HAP-1 (cell line): ENCODE results near the gene SMPD1.

Experiments used
- DNase-seq, 2 experiments: peaks; one replicate each; pipeline ENCODE4 v3.0.0-alpha.2; 2016 to 2020; ENCODE audit warnings: low spot score in 2 of 2
- H3K27me3 ChIP-seq: fragments of 250-450 bp; sonication (Bioruptor Pico); 2 replicates; pipeline ENCODE4 v1.5.1; 2020; ENCODE audit warnings: low read depth, mild to moderate bottlenecking, moderate library complexity
- H3K36me3 ChIP-seq: fragments of 250-450 bp; sonication (Bioruptor Pico); replicated peaks from 2 replicates; pipeline ENCODE4 v1.5.1; 2020; ENCODE audit warnings: mild to moderate bottlenecking
- H3K4me1 ChIP-seq: fragments of 250-450 bp; sonication (Bioruptor Pico); 2 replicates; pipeline ENCODE4 v1.5.1; 2020; ENCODE audit warnings: mild to moderate bottlenecking
- H3K4me3 ChIP-seq: fragments of 250-450 bp; sonication (Bioruptor Pico); 2 replicates; pipeline ENCODE4 v1.5.1; 2020; ENCODE audit warnings: mild to moderate bottlenecking, moderate library complexity
- H3K9me3 ChIP-seq: fragments of 250-450 bp; sonication (Bioruptor Pico); 2 replicates; pipeline ENCODE4 v1.5.1; 2020; ENCODE audit warnings: mild to moderate bottlenecking, moderate library complexity
- in situ Hi-C: fragments of 300-500 bp; cut with MboI; formaldehyde crosslinking; loops from 3 replicates; pipeline ENCODE4 v1.14.3; 2020; ENCODE audit warnings: low sequenced_read_pairs, inconsistent platforms, mixed read lengths

SMPD1 gene

DNA sequence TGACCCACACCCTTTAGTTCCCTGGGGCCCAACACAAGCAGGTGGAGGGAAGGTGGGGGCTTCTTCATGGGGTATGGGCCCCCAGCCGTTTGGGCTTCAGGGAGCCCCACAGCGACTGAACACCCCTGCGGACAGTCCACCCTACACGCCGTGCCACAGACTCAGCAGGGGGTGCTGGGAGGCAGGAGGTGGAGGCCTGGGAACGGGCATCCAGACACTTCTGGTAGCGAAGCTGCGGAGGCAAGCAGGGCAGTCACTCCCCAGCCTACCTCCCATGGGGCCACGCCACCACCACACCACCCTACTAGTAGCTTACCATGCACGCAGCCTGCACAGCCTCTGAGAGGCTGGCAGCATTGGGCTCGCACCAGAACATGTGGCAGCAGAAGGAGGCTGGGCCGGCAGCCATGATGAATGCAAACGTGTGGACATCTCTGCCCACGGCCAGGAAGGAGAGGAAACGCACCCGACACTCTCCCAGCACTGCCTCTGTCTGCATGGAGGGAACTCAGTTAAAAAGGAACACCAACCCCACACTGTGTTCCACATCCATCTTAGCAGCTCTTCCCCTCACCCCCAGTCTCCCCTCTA, 5.3 kb downstream of the SMPD1 start:
- no peak for DNase-seq
- Histone ChIP-seq H3K27me3 (no peaks in the 10 kb centered on the region), H3K4me1 (no peaks in the 10 kb centered on the region; the same call in 1 of the 2 replicates), H3K9me3 (no peaks in the 10 kb centered on the region), H3K36me3 (no peaks in the 10 kb centered on the region; the same call in none of the 2 replicates), H3K4me3 (no peak overlapping the region)
- in situ Hi-C loops, result no loop called here

DNA sequence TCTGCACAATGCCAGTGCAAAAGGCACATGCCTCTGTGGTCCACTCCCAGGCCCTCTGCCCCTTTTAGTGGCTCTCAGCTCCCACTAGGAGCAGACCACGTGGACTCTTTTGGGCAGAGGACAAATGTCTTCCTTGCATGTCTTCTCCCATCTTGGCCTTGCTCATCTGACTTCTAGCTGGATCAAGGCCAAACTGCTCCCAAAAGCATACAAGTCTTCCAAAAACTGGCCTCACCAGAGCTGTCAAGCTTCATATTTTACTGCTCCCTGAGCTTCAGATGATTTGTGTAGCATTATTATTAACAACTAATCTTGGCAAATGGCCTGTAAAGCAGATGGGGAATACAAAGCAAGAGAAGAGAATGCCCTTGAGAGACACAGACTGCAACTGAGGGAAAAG, 6.9 kb downstream of the SMPD1 start:
- Histone ChIP-seq H3K36me3 (peaks cover 3% of the 10 kb centered on the region), H3K9me3 (no peaks in the 10 kb centered on the region), H3K4me1 (no peaks in the 10 kb centered on the region), H3K4me3 (no peak overlapping the region), H3K27me3 (no peaks in the 10 kb centered on the region)
- in situ Hi-C loops, result no loop called here
- no peak for DNase-seq

DNA sequence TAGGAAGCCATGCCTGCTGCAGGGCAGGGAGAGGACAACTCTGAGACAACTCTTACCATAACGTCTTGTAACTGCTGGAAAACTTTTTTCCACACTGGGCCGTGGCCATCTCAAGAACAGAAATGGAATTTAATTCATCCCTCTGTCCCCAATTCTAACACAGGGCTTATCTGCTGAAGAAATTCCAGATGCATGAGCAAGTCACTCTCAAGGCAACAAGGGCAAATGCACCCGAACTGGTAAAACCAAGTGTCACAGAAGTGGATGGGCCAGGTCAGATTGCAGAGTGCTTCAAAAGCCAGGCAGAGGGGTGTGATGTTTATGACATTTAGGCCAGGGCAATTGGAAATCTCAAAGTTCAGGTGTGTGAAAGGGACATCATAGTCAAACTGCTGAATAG, 7.4 kb downstream of the SMPD1 start:
- in situ Hi-C loops, result no loop called here
- H3K27me3 ChIP-seq, result no peaks in the 10 kb centered on the region
- no peak overlapping the region for H3K4me3 ChIP-seq
- H3K4me1 ChIP-seq, result no peaks in the 10 kb centered on the region
- DNase-seq, result no peak
- H3K9me3 ChIP-seq, result no peaks in the 10 kb centered on the region
- peaks cover 3% of the 10 kb centered on the region for H3K36me3 ChIP-seq

DNA sequence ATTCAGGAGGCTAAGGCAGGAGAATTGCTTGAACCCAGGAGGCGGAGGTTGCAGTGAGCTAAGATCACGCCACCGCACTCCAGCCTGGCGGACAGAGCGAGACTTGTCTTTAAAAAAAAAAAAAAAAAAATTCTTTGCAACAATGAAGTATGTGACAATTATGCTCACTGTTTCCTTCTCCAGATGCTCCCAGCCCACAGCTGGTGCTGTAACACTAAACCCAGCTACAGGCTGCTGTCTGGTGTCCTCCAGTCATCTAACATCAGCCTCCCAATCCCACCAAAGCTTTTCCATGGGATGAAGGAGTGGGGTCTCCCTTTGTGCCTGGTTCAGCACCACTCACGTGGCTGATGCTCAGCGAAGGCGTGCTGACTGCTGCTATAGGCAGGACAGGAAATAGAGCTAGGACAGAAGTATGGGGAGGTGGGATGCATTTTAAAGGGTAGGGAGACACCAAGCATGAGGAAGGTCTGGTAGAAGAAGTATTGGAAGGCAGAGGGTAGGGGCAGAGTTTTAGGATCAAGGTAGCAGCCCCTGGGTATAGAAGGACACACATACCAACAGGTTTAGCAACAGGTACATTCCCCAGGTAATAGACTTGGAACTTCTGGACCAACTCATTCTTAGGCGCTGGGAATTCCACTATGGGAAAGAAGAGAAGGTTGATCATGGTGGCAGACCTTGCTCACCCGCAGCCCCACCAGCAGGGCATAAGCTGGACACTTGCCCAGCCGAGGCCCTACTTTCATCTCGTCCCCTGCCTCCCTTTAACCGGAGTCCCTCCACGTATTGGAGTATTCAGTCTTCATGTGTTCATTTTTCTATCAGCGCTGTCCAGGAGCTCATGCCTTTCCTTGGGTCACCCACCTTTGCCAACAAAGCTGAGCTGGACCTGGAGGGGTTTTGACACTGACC, 10.4 kb downstream of the SMPD1 start:
- Histone ChIP-seq H3K4me3 (no peak overlapping the region), H3K9me3 (no peaks in the 10 kb centered on the region), H3K4me1 (no peaks in the 10 kb centered on the region), H3K36me3 (peaks cover 3% of the 10 kb centered on the region), H3K27me3 (no peaks in the 10 kb centered on the region)
- no peak for DNase-seq
- in situ Hi-C loops, result no loop called here

DNA sequence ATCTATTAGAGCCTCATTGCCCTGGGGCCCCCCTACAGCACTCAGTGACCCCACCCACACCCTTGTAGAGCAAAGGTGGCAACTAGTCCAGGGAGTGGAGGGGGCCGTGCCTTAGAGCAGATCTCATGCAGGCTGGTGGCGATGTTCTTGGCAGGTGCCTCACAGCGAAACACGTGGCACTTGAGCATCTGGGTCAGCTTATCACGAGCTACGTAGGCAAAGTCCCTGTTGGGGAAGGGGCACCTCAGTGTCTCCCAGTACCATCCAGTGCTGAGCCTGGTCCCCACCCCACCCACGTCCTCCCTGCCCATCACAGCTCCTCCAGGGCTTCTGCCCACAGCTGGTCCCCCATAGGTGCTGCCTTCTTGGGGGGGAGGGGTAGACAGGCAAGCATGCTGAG, 11.2 kb downstream of the SMPD1 start:
- Histone ChIP-seq H3K27me3 (no peaks in the 10 kb centered on the region), H3K4me1 (no peaks in the 10 kb centered on the region), H3K9me3 (no peaks in the 10 kb centered on the region), H3K36me3 (peaks cover 3% of the 10 kb centered on the region), H3K4me3 (no peak overlapping the region)
- no peak for DNase-seq
- in situ Hi-C loops, result no loop called here

DNA sequence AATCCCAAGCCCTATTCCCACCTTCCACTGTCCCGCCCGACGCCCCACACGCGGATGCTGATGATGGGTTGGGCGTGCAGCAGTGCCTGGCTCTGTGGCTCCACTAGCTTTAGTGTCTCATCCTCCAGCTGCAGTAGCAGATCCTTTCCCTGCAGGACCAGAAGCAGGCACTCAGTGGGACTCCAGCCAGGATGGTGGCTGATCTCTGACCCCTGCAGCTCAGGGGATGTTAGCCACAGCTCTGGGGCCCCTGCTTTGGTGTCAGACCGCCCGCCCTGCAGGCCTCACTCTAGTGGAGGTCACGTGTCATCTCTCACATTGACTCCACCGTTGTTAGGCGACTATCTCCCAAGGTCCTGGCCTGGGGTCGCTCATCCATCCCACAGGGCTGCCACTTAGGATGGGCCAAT, 11.8 kb downstream of the SMPD1 start:
- H3K36me3 ChIP-seq, result peaks cover 3% of the 10 kb centered on the region
- in situ Hi-C loops, result no loop called here
- H3K4me1 ChIP-seq, result no peaks in the 10 kb centered on the region

DNA sequence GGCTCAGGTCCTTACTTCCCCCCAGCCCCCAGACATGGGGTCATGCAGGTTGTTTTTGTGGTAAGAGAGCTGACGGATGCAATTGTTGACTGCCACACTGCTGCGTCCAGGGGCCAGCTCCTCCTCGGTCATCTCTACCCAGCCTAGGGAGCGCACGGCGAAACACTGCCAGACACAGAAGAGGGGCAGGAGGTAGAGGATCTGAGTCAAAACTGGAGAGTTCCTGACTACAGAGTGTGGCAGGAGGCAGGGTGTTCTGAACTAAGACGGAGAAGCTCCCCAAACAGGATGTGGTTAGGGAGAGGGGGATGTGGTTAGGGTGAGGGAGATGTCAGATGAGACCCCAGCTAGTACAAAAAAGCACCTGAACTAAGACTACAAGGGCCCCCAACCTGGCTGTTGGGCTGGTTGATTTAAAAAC, 12.3 kb downstream of the SMPD1 start:
- Histone ChIP-seq H3K4me1 (no peaks in the 10 kb centered on the region), H3K9me3 (no peaks in the 10 kb centered on the region), H3K27me3 (no peaks in the 10 kb centered on the region), H3K36me3 (peaks cover 3% of the 10 kb centered on the region), H3K4me3 (no peak overlapping the region)
- DNase-seq, result no peak
- in situ Hi-C loops, result no loop called here

More for the DNA sequence above, 11.8 kb downstream of the SMPD1 start:
- no peaks in the 10 kb centered on the region for H3K9me3 ChIP-seq
- DNase-seq, result no peak
- H3K27me3 ChIP-seq, result no peaks in the 10 kb centered on the region
- H3K4me3 ChIP-seq, result no peak overlapping the region

GRCh38 chr11:6403539-6403938, 13.3 kb downstream of the SMPD1 start:
- Histone ChIP-seq H3K36me3 (peaks cover 3% of the 10 kb centered on the region; the same call in 1 of the 2 replicates), H3K9me3 (no peaks in the 10 kb centered on the region), H3K27me3 (no peaks in the 10 kb centered on the region), H3K4me1 (no peaks in the 10 kb centered on the region), H3K4me3 (no peak overlapping the region)
- no peak for DNase-seq
- in situ Hi-C loops, result no loop called here

GRCh38 chr11:6404342-6405051, 14.2 kb downstream of the SMPD1 start:
- no peak for DNase-seq
- no peaks in the 10 kb centered on the region for H3K4me1 ChIP-seq
- no peaks in the 10 kb centered on the region for H3K9me3 ChIP-seq
- peaks cover 6% of the 10 kb centered on the region for H3K36me3 ChIP-seq
- in situ Hi-C loops, result no loop called here
- no peaks in the 10 kb centered on the region for H3K27me3 ChIP-seq
- H3K4me3 ChIP-seq, result no peak overlapping the region

- no peak overlapping the region for H3K4me3 ChIP-seq
- H3K4me1 ChIP-seq, result no peaks in the 10 kb centered on the region
- peaks cover 8% of the 10 kb centered on the region for H3K36me3 ChIP-seq
- H3K27me3 ChIP-seq, result no peaks in the 10 kb centered on the region
- DNase-seq, result no peak
- no peaks in the 10 kb centered on the region for H3K9me3 ChIP-seq
- in situ Hi-C loops, result no loop called here
Measured at GRCh38 chr11:6405052-6405667, 14.9 kb downstream of the SMPD1 start.

DNA sequence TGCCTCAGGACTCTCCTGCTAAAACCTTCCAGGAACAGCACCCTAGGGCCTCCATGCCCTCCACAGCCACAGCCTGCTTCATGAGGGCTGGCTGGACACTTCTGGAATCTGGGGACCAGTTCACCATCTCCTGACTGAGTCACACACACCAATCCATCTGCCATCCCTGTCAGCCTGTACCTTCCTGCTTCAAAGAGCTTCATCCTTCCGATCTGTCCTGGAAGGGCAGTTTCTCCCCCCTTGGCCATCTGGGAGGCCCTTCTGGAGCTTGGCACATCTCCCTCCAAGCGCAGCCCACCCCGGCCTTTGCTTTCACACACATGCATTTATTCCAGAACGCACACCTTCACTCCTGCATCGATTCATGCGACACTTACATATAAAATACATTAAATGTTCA, 15.6 kb downstream of the SMPD1 start:
- H3K27me3 ChIP-seq, result no peaks in the 10 kb centered on the region
- in situ Hi-C loops, result no loop called here
- H3K9me3 ChIP-seq, result no peaks in the 10 kb centered on the region
- peaks cover 14% of the 10 kb centered on the region for H3K36me3 ChIP-seq
- DNase-seq, result no peak
- H3K4me3 ChIP-seq, result no peak overlapping the region
- H3K4me1 ChIP-seq, result no peaks in the 10 kb centered on the region

DNA sequence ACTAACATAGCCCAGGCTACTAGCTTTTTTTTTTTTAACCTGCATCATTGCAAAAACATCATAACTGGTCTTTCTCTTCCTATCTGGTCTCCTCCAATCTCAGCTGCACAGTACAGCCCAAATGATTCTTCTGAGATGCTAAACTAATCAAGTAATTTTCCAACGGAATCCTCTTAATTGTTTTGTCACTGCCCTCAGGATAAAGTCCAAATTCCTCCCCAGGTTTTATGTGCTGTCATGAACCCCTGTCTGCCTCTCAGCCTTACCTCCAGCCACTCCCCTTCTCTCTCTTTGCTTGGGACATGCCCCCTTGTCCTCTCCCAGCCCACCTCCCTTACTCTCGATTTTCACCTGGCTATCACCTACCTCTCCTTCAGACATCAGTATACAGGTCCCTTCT, 16.1 kb downstream of the SMPD1 start:
- in situ Hi-C loops, result no loop called here
- no peaks in the 10 kb centered on the region for H3K9me3 ChIP-seq
- peaks cover 13% of the 10 kb centered on the region for H3K36me3 ChIP-seq
- no peak overlapping the region for H3K4me3 ChIP-seq
- DNase-seq, result no peak
- H3K4me1 ChIP-seq, result no peaks in the 10 kb centered on the region
- H3K27me3 ChIP-seq, result no peaks in the 10 kb centered on the region

DNA sequence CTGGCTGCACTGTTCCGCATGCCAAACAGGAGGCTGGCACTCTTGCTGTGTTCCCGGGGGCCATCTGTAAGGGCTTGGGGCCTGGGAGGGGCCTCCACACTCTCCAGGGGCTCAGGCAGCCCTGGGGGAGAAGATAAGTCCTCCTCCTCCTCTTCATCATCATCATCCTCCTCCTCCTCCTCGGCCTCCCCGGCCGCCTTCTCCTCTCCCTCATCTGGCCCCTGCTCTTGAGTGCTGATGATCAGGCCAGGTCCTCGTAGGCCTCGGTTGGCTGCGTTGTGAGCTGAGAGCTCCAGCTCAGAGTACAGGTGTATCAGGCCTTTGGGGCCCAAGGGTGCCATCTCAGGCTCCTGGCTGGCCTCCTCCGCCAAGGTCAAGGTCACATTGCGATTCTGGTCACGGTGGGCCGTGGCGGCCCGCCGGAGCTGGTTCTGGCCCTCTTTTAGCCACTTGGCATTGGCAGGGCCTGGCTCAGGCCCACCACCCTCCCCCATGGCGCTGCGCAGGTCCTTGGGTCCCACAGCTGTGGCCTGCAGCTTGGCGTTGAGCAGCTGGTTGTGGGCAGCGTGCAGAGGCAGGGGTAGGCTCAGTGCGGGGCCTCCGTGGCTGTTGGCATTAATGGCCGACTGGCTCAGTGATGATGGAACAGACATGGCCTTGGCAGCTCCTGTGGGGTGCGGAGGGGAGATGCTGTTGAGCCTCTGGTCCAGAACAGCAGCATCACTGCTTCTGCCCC, 20.6 kb downstream of the SMPD1 start:
- Histone ChIP-seq H3K36me3 (peaks cover 13% of the 10 kb centered on the region), H3K9me3 (no peaks in the 10 kb centered on the region; the same call in 1 of the 2 replicates), H3K4me1 (no peaks in the 10 kb centered on the region), H3K4me3 (no peak overlapping the region), H3K27me3 (no peaks in the 10 kb centered on the region)
- in situ Hi-C loops, result no loop called here
- no peak for DNase-seq
